Brain microvascular endothelial cell (primary cell): Measurements from ENCODE around the gene ZNF213.

Experiments used
- DNase-seq: peaks from one replicate; pipeline ENCODE4 v3.0.0-alpha.2; 2020
- H3K27ac ChIP-seq: fragments of 250-450 bp; sonication (Bioruptor Pico); 2 replicates; pipeline ENCODE4 v1.5.1; 2020; ENCODE audit warnings: mild to moderate bottlenecking, moderate library complexity
- H3K27me3 ChIP-seq: fragments of 250-450 bp; sonication (Bioruptor Pico); replicated peaks from 2 replicates; pipeline ENCODE4 v1.5.1; 2020; ENCODE audit warnings: mild to moderate bottlenecking
- H3K36me3 ChIP-seq: fragments of 250-450 bp; sonication (Bioruptor Pico); replicated peaks from 2 replicates; pipeline ENCODE4 v1.5.1; 2020; ENCODE audit warnings: mild to moderate bottlenecking
- H3K4me3 ChIP-seq: 2 replicates; pipeline ENCODE4 v1.5.1; 2011; ENCODE audit warnings: low read depth, mild to moderate bottlenecking, control low read depth, low read length, moderate library complexity
- CTCF ChIP-seq: IDR thresholded peaks from 2 replicates; pipeline ENCODE4 v1.5.1; 2011; ENCODE audit warnings: low read depth, mild to moderate bottlenecking, moderate library complexity, low read length, control low read depth, inconsistent platforms; ENCODE audit errors: missing control alignments
- in situ Hi-C: cut with HindIII; loops from 2 replicates; pipeline ENCODE4 v1.10.0; 2017; ENCODE audit warnings: low sequenced_read_pairs, low pct_ligation_motif_present

Gene ZNF213

GRCh38 chr16:3182608-3183444 lies 48.0 kb downstream of the ZNF213 start:
- Histone ChIP-seq H3K4me3 (peak overlapping the region; percentile 65), H3K36me3 (no peaks in the 10 kb centered on the region), H3K27ac (no peak overlapping the region), H3K27me3 (no peaks in the 10 kb centered on the region)
- peak; percentile 68 for DNase-seq
- in situ Hi-C loops = no loop called here
- TF ChIP-seq CTCF = peak; percentile 59

- peak overlapping the region; percentile 65 for H3K4me3 ChIP-seq
- no peaks in the 10 kb centered on the region for H3K27me3 ChIP-seq
- H3K27ac ChIP-seq = no peak overlapping the region
- no peak for DNase-seq
- TF ChIP-seq CTCF = no peak
- no peaks in the 10 kb centered on the region for H3K36me3 ChIP-seq
- in situ Hi-C loops = no loop called here
Observed at GRCh38 chr16:3183445-3184139, 48.8 kb downstream of the ZNF213 start.

- in situ Hi-C loops = no loop called here
- H3K27me3 ChIP-seq = no peaks in the 10 kb centered on the region
- no peak for DNase-seq
- no peaks in the 10 kb centered on the region for H3K36me3 ChIP-seq
- no peak for TF ChIP-seq CTCF
- no peak overlapping the region for H3K4me3 ChIP-seq
- H3K27ac ChIP-seq = no peak overlapping the region
Observed at GRCh38 chr16:3186946-3187690, 52.3 kb downstream of the ZNF213 start.

- no peak within 1 kb of the TSS for H3K27ac ChIP-seq
Observed at GRCh38 chr16:3187798-3188674, 53.2 kb downstream of the ZNF213 start, which contains the start of gene OR1F1. Gene OR1F1, plus strand, starts transcription at chr16:3188204.

More at GRCh38 chr16:3187798-3188674, 53.2 kb downstream of the ZNF213 start, which contains the start of gene OR1F1:
- peak; percentile 69 for DNase-seq
- H3K27me3 ChIP-seq = no peaks in the 10 kb centered on the region
- no peaks in the 10 kb centered on the region for H3K36me3 ChIP-seq
- H3K4me3 ChIP-seq = peak within 1 kb of the TSS; percentile 68
- TF ChIP-seq CTCF = no peak
- in situ Hi-C loops = no loop called here
